Ascending aorta (tissue), 2 donors: ENCODE measurements around the gene C1orf232. TPM values are rescaled to one million over a fixed set of nuclear protein-coding genes. Genes with fewer than 3 reads are reported as not detected.

ENCODE experiments used
- DNase-seq, 2 donors: peaks; one replicate each; pipeline ENCODE4 v3.0.0-alpha.2; 2019; ENCODE audit warnings: low spot score in 2 of 2
- H3K27ac ChIP-seq, 2 donors: fragments of 200-600 bp; sonication (generic); one replicate each; pipeline ENCODE4 v1.5.1; 2016 to 2017; ENCODE audit warnings: mild to moderate bottlenecking in 1 of 2
- H3K27me3 ChIP-seq: fragments of 200-600 bp; sonication (generic); one replicate; pipeline ENCODE4 v1.5.1; 2017
- H3K36me3 ChIP-seq, 2 donors: fragments of 200-600 bp; sonication (generic); one replicate each; pipeline ENCODE4 v1.5.1; 2016
- H3K4me1 ChIP-seq, 2 donors: fragments of 200-600 bp; sonication (generic); one replicate each; pipeline ENCODE4 v1.5.1; 2016 to 2017; ENCODE audit warnings: mild to moderate bottlenecking in 1 of 2
- H3K4me3 ChIP-seq, 2 donors: fragments of 200-600 bp; sonication (generic); one replicate each; pipeline ENCODE4 v1.5.1; 2016 to 2017; ENCODE audit warnings: mild to moderate bottlenecking in 1 of 2
- H3K9me3 ChIP-seq, 2 donors: fragments of 200-600 bp; sonication (generic); one replicate each; pipeline ENCODE4 v1.5.1; 2016
- intact Hi-C: fragments of 100-400 bp; cut with DNase I; formaldehyde crosslinking; loops from one replicate; pipeline ENCODE4 v1.15.1; 2023
- total RNA-seq: library from RNA; depleted of rRNA; stranded (reverse); fragments of >200 nt; gene quantifications from one replicate; pipeline ENCODE4 v1.1.0, GENCODE V29; 2016
- TF ChIP-seq, protein P1 (sequence below), 3 experiments: fragments of 200-600 bp in 2 of 3; fragments of 450-650 bp in 1 of 3; sonication (generic) in 2 of 3; IDR thresholded peaks; one replicate each; pipeline ENCODE4 v1.5.1; 2016 to 2019; ENCODE audit warnings: antibody characterized with exemption in 3 of 3, mild to moderate bottlenecking in 1 of 3, moderate library complexity in 1 of 3

Gene C1orf232
- total RNA-seq, 1 donor from 2014 or later = not detected

DNA sequence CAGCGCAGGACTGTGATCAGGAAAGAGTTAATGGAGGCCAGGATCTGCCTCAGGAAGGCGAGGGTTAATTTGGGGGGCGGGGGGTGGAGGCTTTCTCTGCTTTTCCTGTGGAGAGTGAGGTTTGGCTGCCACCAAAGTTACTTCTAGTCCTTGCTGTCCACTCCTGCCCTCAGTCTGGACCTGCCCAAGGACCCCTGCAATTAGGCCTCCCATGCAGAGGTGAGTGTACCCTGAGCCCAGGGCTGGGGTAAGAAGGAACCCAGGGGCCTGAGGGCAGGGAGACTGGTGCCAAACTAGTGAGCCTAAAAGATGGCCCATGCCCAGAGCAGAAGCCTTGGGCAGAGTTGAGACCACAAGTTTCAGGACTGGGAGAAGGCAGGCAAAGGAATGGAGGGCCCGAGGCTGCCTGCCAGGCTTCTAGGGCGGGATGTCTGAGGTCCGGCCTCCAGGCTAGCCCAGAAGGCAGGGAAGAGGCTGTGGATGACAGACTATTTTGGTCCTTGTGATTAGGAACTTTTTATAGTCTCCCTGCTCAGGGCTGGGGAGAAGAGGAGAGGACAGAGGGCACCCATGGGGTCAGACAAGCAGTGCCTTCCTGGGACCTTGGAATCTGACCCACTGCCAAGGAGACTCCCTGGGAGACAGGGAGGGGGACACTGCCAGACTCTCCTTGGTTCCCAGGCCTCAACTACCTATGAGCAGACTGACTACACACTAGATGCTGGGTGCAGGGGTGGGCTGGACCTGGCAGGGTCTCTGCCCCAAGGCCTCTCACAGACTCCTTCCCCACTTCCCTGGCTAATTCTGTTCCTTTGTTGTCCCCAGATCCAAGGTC, 9.6 kb downstream of the C1orf232 start, which contains the start of gene FAM110D:
Gene FAM110D (plus strand): TSS at position 172 of the 835 bp plus-strand sequence. CDS start 2,213 bp downstream, outside the sequence.
- Histone ChIP-seq H3K27me3 (no peaks in the 10 kb centered on the region), H3K4me1 (peaks cover 6 to 8% of the 10 kb centered on the region in 2 donors), H3K4me3 (peak within 1 kb of the TSS in 1 of 2 donors; percentile 32), H3K27ac (peak within 1 kb of the TSS in 1 of 2 donors; percentile 24), H3K36me3 (no peaks in the 10 kb centered on the region), H3K9me3 (no peaks in the 10 kb centered on the region)
- no peak for DNase-seq
- intact Hi-C loops = no loop called here
- TF ChIP-seq, protein P1, sequence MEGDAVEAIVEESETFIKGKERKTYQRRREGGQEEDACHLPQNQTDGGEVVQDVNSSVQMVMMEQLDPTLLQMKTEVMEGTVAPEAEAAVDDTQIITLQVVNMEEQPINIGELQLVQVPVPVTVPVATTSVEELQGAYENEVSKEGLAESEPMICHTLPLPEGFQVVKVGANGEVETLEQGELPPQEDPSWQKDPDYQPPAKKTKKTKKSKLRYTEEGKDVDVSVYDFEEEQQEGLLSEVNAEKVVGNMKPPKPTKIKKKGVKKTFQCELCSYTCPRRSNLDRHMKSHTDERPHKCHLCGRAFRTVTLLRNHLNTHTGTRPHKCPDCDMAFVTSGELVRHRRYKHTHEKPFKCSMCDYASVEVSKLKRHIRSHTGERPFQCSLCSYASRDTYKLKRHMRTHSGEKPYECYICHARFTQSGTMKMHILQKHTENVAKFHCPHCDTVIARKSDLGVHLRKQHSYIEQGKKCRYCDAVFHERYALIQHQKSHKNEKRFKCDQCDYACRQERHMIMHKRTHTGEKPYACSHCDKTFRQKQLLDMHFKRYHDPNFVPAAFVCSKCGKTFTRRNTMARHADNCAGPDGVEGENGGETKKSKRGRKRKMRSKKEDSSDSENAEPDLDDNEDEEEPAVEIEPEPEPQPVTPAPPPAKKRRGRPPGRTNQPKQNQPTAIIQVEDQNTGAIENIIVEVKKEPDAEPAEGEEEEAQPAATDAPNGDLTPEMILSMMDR (IDR thresholded peaks at IDR 0.05) = no peak

DNA sequence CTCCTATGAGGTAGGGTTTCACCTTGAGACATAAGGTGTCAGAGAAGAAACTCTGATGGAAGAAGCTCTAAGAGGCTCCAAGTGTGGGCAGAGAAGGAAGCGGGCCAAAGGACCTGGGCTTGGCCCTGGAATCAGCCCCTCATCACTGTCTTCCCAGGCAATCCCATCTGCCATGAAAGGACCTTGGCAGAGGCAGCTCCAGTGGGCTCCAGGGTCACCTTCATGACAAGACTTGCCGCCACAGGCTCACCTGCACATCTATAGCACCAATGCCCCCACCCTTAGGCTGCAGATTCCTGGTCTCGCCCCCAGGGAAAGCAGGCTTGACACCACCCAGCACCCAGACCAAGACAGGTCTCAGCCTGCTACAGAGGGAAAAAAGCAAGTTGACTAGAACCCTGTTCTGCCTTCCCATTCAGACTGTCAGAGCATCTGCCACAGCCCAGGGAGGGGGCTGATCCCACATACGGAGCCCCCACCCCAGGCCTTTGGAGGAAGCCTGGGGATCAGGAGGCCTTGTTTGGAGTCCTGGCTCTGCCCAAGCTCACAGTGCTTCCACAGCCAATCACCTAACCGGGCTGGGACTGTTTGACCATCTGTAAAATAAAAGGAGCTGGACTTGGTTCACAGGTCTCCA, 10.4 kb downstream of the C1orf232 start:
- Histone ChIP-seq H3K27me3 (no peaks in the 10 kb centered on the region), H3K4me1 (peaks cover 5 to 6% of the 10 kb centered on the region in 2 donors), H3K4me3 (no peak overlapping the region), H3K9me3 (no peaks in the 10 kb centered on the region), H3K36me3 (no peaks in the 10 kb centered on the region), H3K27ac (peak overlapping the region in 1 of 2 donors; percentile 24)
- intact Hi-C loops = no loop called here
- TF ChIP-seq, protein P1 (IDR thresholded peaks at IDR 0.05) = no peak
- no peak for DNase-seq

DNA sequence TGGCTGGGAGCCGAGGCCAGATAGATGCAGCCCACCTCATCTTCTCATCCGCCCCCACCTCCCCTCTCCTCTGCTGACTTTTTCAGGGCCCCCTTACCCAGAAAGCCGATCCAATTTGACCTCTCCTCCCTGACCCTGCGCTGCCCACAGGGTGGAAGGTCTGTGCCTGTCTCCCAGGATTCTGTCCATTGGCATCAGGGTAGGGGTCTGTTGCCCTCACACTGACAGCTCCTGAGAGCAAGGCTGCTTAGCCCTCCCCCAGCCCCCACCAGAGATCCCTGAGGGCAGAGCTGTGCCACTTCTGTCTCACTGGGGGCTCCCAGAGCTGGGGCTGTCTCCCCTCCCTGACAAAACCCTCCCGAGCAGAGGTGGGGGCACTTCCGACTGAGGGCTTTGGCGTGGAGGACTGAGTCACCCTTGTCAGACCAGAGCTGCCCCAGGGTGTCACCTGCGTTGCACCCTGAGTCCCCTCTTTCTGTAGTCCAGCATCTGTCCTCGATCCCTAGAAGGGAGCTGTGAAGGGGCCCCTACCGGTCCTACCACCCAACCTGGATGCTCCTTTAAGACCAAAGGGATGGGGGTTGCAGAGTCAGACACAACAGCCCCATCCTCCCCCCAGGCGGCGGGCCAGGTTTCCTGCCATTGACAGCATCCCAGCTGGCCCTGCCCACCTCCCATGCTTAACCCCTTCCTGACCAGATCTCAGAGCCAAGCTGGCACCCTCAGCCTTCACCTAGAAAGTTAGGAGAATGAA, 12.3 kb downstream of the C1orf232 start:
- H3K27ac ChIP-seq = peak overlapping the region; percentile 22 to 44
- no peak for DNase-seq
- TF ChIP-seq, protein P1 (IDR thresholded peaks at IDR 0.05) = no peak
- no peaks in the 10 kb centered on the region for H3K27me3 ChIP-seq
- no peaks in the 10 kb centered on the region for H3K9me3 ChIP-seq
- H3K4me1 ChIP-seq = peaks cover 4 to 6% of the 10 kb centered on the region in 2 donors
- H3K36me3 ChIP-seq = no peaks in the 10 kb centered on the region
- H3K4me3 ChIP-seq = no peak overlapping the region
- intact Hi-C loops = no loop called here

DNA sequence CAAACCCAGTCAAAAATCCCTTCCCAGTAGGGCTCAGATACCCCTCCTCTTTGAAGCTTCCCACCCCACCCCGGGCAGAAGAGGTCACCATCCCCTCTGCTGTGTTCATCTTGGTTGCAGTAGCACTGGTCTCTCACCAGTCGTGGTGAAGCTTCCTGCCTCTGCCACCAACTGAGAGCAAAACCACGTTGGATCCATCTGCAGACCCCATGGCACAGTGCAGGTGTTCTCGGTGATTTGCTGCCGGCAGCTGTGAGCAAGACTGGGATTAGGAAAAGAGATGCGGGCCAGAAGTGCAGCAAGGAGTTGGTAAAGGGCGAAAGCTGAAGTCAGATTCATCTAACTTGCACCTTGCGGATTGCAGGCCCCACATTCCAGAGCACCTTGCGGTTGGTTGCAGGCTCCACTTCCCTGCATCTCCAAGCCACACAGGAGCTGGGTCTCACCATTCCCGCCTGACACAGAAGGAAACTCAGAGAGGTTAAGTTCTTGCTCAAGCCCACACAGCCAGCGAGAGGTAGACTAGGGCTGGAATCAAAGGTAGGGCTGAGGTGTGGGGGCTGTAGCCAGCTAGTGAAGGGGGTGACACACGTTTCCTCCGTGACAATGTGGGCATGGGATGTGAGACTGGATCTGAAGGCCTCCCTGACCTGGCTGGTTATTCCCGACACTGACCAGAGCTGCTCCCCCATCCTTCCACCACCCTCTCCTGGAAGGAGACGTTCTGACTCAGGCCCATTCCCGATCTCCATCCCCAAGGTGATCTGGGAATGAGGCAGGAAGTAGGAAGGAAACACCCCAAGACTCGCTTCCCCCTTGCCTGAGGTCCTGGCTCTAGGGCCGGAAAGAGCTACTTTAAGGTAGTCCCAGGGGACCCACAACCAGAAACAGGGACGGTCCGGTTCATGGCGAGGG, 13.1 kb downstream of the C1orf232 start:
- H3K4me3 ChIP-seq = no peak overlapping the region
- no peaks in the 10 kb centered on the region for H3K27me3 ChIP-seq
- intact Hi-C loops = no loop called here
- TF ChIP-seq, protein P1 (IDR thresholded peaks at IDR 0.05) = no peak
- peak overlapping the region in 1 of 2 donors; percentile 56 for H3K27ac ChIP-seq
- H3K9me3 ChIP-seq = no peaks in the 10 kb centered on the region
- no peak for DNase-seq
- H3K36me3 ChIP-seq = no peaks in the 10 kb centered on the region
- H3K4me1 ChIP-seq = no peaks in the 10 kb centered on the region

DNA sequence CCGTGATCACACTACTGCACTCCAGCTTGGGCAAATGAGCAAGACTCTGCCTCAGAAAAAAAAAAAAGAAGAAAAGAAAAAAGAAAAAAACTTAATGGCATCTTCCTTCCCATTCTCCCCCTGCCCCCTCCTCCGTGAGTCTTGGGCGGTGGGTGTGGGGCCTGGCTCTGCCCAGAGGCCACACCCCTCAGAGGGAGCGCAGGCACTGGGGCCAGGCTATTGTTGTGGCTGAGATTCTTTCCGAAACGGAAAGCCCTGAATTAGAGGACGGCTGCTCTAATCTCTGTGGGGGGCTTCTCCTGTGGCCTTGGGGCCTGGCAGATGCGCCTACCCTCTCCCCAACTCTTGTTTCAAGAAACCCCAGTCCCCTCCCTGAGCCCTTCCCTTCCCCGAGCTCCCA, 14.0 kb downstream of the C1orf232 start:
- no peak for DNase-seq
- TF ChIP-seq, protein P1 (IDR thresholded peaks at IDR 0.05) = no peak
- Histone ChIP-seq H3K4me1 (no peaks in the 10 kb centered on the region), H3K27ac (peak overlapping the region in 1 of 2 donors; percentile 56), H3K9me3 (no peaks in the 10 kb centered on the region), H3K36me3 (no peaks in the 10 kb centered on the region), H3K27me3 (no peaks in the 10 kb centered on the region), H3K4me3 (no peak overlapping the region)
- intact Hi-C loops = no loop called here
